ENCODE data around the gene SND1.

SND1 gene

GRCh38 chr7:127651556-127652332 is at the start of gene SND1:
SND1 (plus strand) TSS chr7:127652194; CDS start chr7:127652374, 180 bp downstream.
- peak; percentile 94 to 95 for DNase-seq (ENCODE audit: low read depth in 2 of 2)

- DNase-seq (ENCODE audit: low read depth in 2 of 2) = no peak
Measured at GRCh38 chr7:127608446-127608845, 43.5 kb upstream of the SND1 start.

- no peak for DNase-seq (ENCODE audit: low read depth in 2 of 2)
Measured at GRCh38 chr7:127609297-127609696, 42.7 kb upstream of the SND1 start.

- DNase-seq (ENCODE audit: low read depth in 2 of 2) = no peak
Measured at GRCh38 chr7:127612263-127612662, 39.7 kb upstream of the SND1 start.

GRCh38 chr7:127616724-127617123 is 35.3 kb upstream of the SND1 start:
- DNase-seq (ENCODE audit: low read depth in 2 of 2) = no peak

GRCh38 chr7:127618042-127618441 is 34.0 kb upstream of the SND1 start, which contains the start of gene PAX4:
PAX4 (minus strand) TSS chr7:127618142; CDS start chr7:127615928, 2,214 bp downstream.
- DNase-seq (ENCODE audit: low read depth in 2 of 2) = no peak

GRCh38 chr7:127618775-127619174 is 33.2 kb upstream of the SND1 start:
- DNase-seq (ENCODE audit: low read depth in 2 of 2) = no peak

GRCh38 chr7:127619681-127620405 is 32.2 kb upstream of the SND1 start:
- no peak for DNase-seq (ENCODE audit: low read depth in 2 of 2)

- DNase-seq (ENCODE audit: low read depth in 2 of 2) = no peak
Measured at GRCh38 chr7:127620406-127621233, 31.4 kb upstream of the SND1 start.

- no peak for DNase-seq (ENCODE audit: low read depth in 2 of 2)
Measured at GRCh38 chr7:127625331-127625730, 26.7 kb upstream of the SND1 start.

- no peak for DNase-seq (ENCODE audit: low read depth in 2 of 2)
Measured at GRCh38 chr7:127628445-127628844, 23.5 kb upstream of the SND1 start.

- no peak for DNase-seq (ENCODE audit: low read depth in 2 of 2)
Measured at GRCh38 chr7:127629268-127629854, 22.6 kb upstream of the SND1 start.

GRCh38 chr7:127632276-127632910 is 19.6 kb upstream of the SND1 start:
- DNase-seq (ENCODE audit: low read depth in 2 of 2) = no peak

- no peak for DNase-seq (ENCODE audit: low read depth in 2 of 2)
Measured at GRCh38 chr7:127635659-127636285, 16.2 kb upstream of the SND1 start.

GRCh38 chr7:127638197-127638596 is 13.8 kb upstream of the SND1 start:
- no peak for DNase-seq (ENCODE audit: low read depth in 2 of 2)

- no peak for DNase-seq (ENCODE audit: low read depth in 2 of 2)
Measured at GRCh38 chr7:127644484-127644883, 7.5 kb upstream of the SND1 start.

GRCh38 chr7:127647636-127648035 is 4.4 kb upstream of the SND1 start:
- no peak for DNase-seq (ENCODE audit: low read depth in 2 of 2)

- no peak for DNase-seq (ENCODE audit: low read depth in 2 of 2)
Measured at GRCh38 chr7:127648986-127649385, 3.0 kb upstream of the SND1 start.

GRCh38 chr7:127650847-127651555 is 993 bp upstream of the SND1 start:
- DNase-seq (ENCODE audit: low read depth in 2 of 2) = no peak
